Measurements from ENCODE around the gene ZBTB20. TPM values are rescaled to one million over a fixed set of nuclear protein-coding genes. Genes with fewer than 3 reads are reported as not detected.
"Not testable (repeated sequence)": the region's sequence is repeated elsewhere in the genome, so short reads cannot be mapped to it uniquely, and the experiment has no call there.

The ZBTB20 gene
- total RNA-seq, 1 donor from 2014 or later: 30.4 TPM

- H3K27ac Mint-ChIP-seq: no peak overlapping the region
- H3K9me3 Mint-ChIP-seq: peaks cover 3% of the 10 kb centered on the region
- TF ChIP-seq, protein P1, sequence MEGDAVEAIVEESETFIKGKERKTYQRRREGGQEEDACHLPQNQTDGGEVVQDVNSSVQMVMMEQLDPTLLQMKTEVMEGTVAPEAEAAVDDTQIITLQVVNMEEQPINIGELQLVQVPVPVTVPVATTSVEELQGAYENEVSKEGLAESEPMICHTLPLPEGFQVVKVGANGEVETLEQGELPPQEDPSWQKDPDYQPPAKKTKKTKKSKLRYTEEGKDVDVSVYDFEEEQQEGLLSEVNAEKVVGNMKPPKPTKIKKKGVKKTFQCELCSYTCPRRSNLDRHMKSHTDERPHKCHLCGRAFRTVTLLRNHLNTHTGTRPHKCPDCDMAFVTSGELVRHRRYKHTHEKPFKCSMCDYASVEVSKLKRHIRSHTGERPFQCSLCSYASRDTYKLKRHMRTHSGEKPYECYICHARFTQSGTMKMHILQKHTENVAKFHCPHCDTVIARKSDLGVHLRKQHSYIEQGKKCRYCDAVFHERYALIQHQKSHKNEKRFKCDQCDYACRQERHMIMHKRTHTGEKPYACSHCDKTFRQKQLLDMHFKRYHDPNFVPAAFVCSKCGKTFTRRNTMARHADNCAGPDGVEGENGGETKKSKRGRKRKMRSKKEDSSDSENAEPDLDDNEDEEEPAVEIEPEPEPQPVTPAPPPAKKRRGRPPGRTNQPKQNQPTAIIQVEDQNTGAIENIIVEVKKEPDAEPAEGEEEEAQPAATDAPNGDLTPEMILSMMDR (IDR thresholded peaks at IDR 0.05; ENCODE audit: unreplicated experiment): no peak
- H3K36me3 Mint-ChIP-seq: peaks cover 4% of the 10 kb centered on the region
- no peaks in the 10 kb centered on the region for H3K27me3 Mint-ChIP-seq (ENCODE audit: low read depth)
- DNase-seq (ENCODE audit: low spot score in 2 of 2, unreplicated experiment in 2 of 2): no peak
- no peak overlapping the region for H3K4me3 Mint-ChIP-seq
- H3K4me1 Mint-ChIP-seq: no peaks in the 10 kb centered on the region
Measured at GRCh38 chr3:115111632-115112031, 35.5 kb downstream of the ZBTB20 start.

GRCh38 chr3:115110830-115111229 is 36.3 kb downstream of the ZBTB20 start:
- no peaks in the 10 kb centered on the region for H3K4me1 Mint-ChIP-seq
- no peaks in the 10 kb centered on the region for H3K27me3 Mint-ChIP-seq (ENCODE audit: low read depth)
- H3K27ac Mint-ChIP-seq: no peak overlapping the region
- DNase-seq (ENCODE audit: low spot score in 2 of 2, unreplicated experiment in 2 of 2): no peak
- H3K4me3 Mint-ChIP-seq: no peak overlapping the region
- no peaks in the 10 kb centered on the region for H3K9me3 Mint-ChIP-seq
- TF ChIP-seq, protein P1 (IDR thresholded peaks at IDR 0.05; ENCODE audit: unreplicated experiment): no peak
- H3K36me3 Mint-ChIP-seq: peaks cover 4% of the 10 kb centered on the region

DNA sequence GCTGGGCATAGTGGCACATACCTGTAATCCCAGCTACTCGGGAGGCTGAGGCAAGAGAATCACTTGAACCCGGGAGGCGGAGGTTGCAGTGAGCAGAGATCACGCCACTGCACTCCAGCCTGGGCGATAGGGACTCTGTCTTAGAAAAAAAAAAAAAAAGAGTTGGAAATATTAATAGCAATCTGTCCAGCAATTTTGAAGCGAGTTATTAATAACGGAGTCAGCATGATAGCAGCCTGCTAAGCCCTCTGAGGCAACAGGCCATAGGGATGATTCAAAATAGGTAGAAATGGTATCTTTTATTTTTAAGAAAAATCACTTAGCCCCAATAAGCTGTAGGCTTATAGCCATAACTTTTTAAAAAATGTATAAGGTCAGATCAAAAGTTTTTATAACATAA is 37.0 kb downstream of the ZBTB20 start:
- not testable (repeated sequence) for H3K9me3 Mint-ChIP-seq; H3K27me3 Mint-ChIP-seq (ENCODE audit: low read depth); H3K27ac Mint-ChIP-seq; H3K4me3 Mint-ChIP-seq; H3K4me1 Mint-ChIP-seq; DNase-seq (ENCODE audit: low spot score in 2 of 2, unreplicated experiment in 2 of 2); H3K36me3 Mint-ChIP-seq

GRCh38 chr3:115108614-115109013 is 38.5 kb downstream of the ZBTB20 start:
- TF ChIP-seq, protein P1 (IDR thresholded peaks at IDR 0.05; ENCODE audit: unreplicated experiment): no peak
- Mint-ChIP-seq H3K4me3 (no peak overlapping the region), H3K9me3 (peaks cover 11% of the 10 kb centered on the region), H3K27ac (no peak overlapping the region), H3K4me1 (no peaks in the 10 kb centered on the region), H3K36me3 (peaks cover 16% of the 10 kb centered on the region), H3K27me3 (ENCODE audit: low read depth) (no peaks in the 10 kb centered on the region)
- no peak for DNase-seq (ENCODE audit: low spot score in 2 of 2, unreplicated experiment in 2 of 2)

DNA sequence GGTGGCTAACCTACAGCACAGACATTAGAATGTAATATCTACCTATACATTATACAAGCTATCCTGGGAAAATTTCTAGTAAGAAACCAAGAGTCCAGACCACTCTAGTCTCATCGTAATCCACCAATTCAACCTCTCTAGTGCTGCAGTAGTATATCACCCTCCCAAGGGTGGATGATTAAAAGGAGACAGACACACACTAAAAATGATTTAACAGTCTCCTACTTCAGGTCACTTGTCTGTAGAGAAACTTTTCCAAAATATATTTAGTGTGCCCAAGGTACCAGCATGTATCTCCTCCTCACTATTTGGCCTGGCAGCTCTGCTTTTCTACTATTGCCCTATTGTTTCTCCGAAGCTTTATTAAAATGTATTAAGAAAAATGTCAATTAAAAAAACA is 45.0 kb downstream of the ZBTB20 start:
- H3K4me1 Mint-ChIP-seq: peaks cover 28% of the 10 kb centered on the region
- H3K4me3 Mint-ChIP-seq: no peak overlapping the region
- peaks cover 16% of the 10 kb centered on the region for H3K9me3 Mint-ChIP-seq
- TF ChIP-seq, protein P1 (IDR thresholded peaks at IDR 0.05; ENCODE audit: unreplicated experiment): no peak
- no peaks in the 10 kb centered on the region for H3K27me3 Mint-ChIP-seq (ENCODE audit: low read depth)
- no peak for DNase-seq (ENCODE audit: low spot score in 2 of 2, unreplicated experiment in 2 of 2)
- H3K27ac Mint-ChIP-seq: no peak overlapping the region
- H3K36me3 Mint-ChIP-seq: peaks cover 18% of the 10 kb centered on the region

DNA sequence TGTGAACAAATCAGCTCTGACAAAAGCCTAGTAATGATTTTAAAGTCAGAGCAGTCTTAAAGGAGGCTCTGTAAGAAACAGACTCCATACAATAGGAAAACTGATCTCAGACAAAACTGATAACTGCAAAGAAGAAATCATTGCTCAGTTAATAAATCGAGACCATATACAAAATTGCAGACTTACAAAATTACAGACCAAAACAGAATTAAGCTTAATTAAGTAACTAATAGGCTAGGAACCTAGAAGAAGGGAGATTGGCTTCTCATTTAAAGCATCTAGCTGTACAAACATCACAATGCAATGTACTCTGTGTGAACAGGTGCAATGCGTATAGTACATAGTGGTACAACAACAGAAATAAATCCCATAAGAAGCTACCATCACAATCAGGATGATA is 46.3 kb downstream of the ZBTB20 start:
- Mint-ChIP-seq H3K27me3 (ENCODE audit: low read depth) (no peaks in the 10 kb centered on the region), H3K9me3 (peaks cover 16% of the 10 kb centered on the region), H3K27ac (no peak overlapping the region), H3K4me3 (peak overlapping the region; percentile 63), H3K36me3 (peaks cover 18% of the 10 kb centered on the region), H3K4me1 (peaks cover 28% of the 10 kb centered on the region)
- TF ChIP-seq, protein P1 (IDR thresholded peaks at IDR 0.05; ENCODE audit: unreplicated experiment): no peak
- no peak for DNase-seq (ENCODE audit: low spot score in 2 of 2, unreplicated experiment in 2 of 2)

Measured in mesothelial cell of epicardium (in vitro differentiated cells).